ENCODE data around the gene HSD17B1. TPM values are rescaled to one million over a fixed set of nuclear protein-coding genes. Genes with fewer than 3 reads are reported as not detected.
A peak's percentile ranks its signal among the peaks of the same experiment; 100 is the strongest.

HSD17B1 gene
- total RNA-seq, 1 experiment from 2014 or later: 18.1 TPM

- CTCF ChIA-PET: no interaction called here
- TF ChIP-seq, protein P1, sequence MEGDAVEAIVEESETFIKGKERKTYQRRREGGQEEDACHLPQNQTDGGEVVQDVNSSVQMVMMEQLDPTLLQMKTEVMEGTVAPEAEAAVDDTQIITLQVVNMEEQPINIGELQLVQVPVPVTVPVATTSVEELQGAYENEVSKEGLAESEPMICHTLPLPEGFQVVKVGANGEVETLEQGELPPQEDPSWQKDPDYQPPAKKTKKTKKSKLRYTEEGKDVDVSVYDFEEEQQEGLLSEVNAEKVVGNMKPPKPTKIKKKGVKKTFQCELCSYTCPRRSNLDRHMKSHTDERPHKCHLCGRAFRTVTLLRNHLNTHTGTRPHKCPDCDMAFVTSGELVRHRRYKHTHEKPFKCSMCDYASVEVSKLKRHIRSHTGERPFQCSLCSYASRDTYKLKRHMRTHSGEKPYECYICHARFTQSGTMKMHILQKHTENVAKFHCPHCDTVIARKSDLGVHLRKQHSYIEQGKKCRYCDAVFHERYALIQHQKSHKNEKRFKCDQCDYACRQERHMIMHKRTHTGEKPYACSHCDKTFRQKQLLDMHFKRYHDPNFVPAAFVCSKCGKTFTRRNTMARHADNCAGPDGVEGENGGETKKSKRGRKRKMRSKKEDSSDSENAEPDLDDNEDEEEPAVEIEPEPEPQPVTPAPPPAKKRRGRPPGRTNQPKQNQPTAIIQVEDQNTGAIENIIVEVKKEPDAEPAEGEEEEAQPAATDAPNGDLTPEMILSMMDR (IDR thresholded peaks at IDR 0.05; ENCODE audit: unreplicated experiment): no peak
- BruUV-seq (replicated peaks): no TSS peak
- no peak for DNase-seq (ENCODE audit: unreplicated experiment)
- POLR2A ChIA-PET: interaction anchor here (0.5 to 0.7 kb wide), 2 partner anchors 25 to 37 kb away, joined by 3 read pairs; partner anchors contain the start of gene RETREG3
- intact Hi-C loops (cut with micrococcal nuclease): no loop called here
- Mint-ChIP-seq H3K36me3 (ENCODE audit: insufficient read depth, unreplicated experiment) (peaks cover 54% of the 10 kb centered on the region), H3K27ac (ENCODE audit: low read depth, unreplicated experiment) (no peak overlapping the region), H3K4me3 (ENCODE audit: unreplicated experiment) (no peak overlapping the region), H3K9me3 (ENCODE audit: unreplicated experiment) (no peaks in the 10 kb centered on the region), H3K4me1 (ENCODE audit: insufficient read depth, unreplicated experiment) (peaks cover 20% of the 10 kb centered on the region), H3K27me3 (ENCODE audit: insufficient read depth, unreplicated experiment) (no peaks in the 10 kb centered on the region)
Measured at GRCh38 chr17:42571435-42572225, 18.9 kb downstream of the HSD17B1 start.

- intact Hi-C loops (cut with micrococcal nuclease): no loop called here
- CTCF ChIA-PET: interaction anchor here (0.6 kb wide), 1 partner anchor 236 kb away, joined by 3 read pairs; no protein-coding TSS in a partner anchor
- H3K36me3 Mint-ChIP-seq (ENCODE audit: insufficient read depth, unreplicated experiment): peaks cover 61% of the 10 kb centered on the region
Measured at GRCh38 chr17:42573095-42573494, 20.4 kb downstream of the HSD17B1 start.

DNA sequence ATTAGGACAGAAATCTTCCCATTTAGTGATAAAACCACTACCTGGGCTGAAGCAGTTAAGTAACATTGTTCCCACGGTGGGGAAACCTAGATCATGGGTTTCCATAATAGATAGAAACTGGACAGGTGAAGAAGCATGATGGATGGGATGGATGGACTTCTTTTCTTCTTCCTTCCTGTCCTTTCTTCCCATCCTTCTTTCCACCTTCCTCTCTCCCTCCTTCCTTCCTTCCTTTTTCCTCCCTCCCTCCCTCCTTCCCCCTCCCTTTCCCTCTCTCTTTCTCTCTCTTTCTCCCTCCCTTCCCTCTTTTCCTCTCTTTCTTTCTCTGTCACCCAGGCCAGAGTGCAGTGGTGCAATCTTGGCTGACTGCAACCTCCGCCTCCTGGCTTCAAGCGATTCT lies 21.7 kb downstream of the HSD17B1 start:
- Mint-ChIP-seq H3K4me1 (ENCODE audit: insufficient read depth, unreplicated experiment) (peaks cover 21% of the 10 kb centered on the region), H3K4me3 (ENCODE audit: unreplicated experiment) (no peak overlapping the region), H3K27me3 (ENCODE audit: insufficient read depth, unreplicated experiment) (no peaks in the 10 kb centered on the region), H3K36me3 (ENCODE audit: insufficient read depth, unreplicated experiment) (peaks cover 70% of the 10 kb centered on the region), H3K27ac (ENCODE audit: low read depth, unreplicated experiment) (no peak overlapping the region), H3K9me3 (ENCODE audit: unreplicated experiment) (no peaks in the 10 kb centered on the region)
- no TSS peak for BruUV-seq (replicated peaks)
- TF ChIP-seq, protein P1 (IDR thresholded peaks at IDR 0.05; ENCODE audit: unreplicated experiment): no peak
- ChIA-PET CTCF (no interaction called here), POLR2A (interaction anchor here (0.9 to 1.8 kb wide), 2 partner anchors 11 to 34 kb away, joined by 6 to 10 read pairs; no protein-coding TSS in a partner anchor)
- no peak for DNase-seq (ENCODE audit: unreplicated experiment)
- intact Hi-C loops (cut with micrococcal nuclease): no loop called here

More at GRCh38 chr17:42573095-42573494, 20.4 kb downstream of the HSD17B1 start:
- Mint-ChIP-seq H3K27ac (ENCODE audit: low read depth, unreplicated experiment) (no peak overlapping the region), H3K9me3 (ENCODE audit: unreplicated experiment) (no peaks in the 10 kb centered on the region), H3K4me3 (ENCODE audit: unreplicated experiment) (no peak overlapping the region), H3K27me3 (ENCODE audit: insufficient read depth, unreplicated experiment) (no peaks in the 10 kb centered on the region), H3K4me1 (ENCODE audit: insufficient read depth, unreplicated experiment) (peaks cover 20% of the 10 kb centered on the region)
- TF ChIP-seq, protein P1 (IDR thresholded peaks at IDR 0.05; ENCODE audit: unreplicated experiment): no peak
- POLR2A ChIA-PET: interaction anchor here (0.5 to 1.8 kb wide), 3 partner anchors 10 to 413 kb away, joined by 3 to 10 read pairs (median 3); no protein-coding TSS in a partner anchor
- BruUV-seq (replicated peaks): no TSS peak
- no peak for DNase-seq (ENCODE audit: unreplicated experiment)

DNA sequence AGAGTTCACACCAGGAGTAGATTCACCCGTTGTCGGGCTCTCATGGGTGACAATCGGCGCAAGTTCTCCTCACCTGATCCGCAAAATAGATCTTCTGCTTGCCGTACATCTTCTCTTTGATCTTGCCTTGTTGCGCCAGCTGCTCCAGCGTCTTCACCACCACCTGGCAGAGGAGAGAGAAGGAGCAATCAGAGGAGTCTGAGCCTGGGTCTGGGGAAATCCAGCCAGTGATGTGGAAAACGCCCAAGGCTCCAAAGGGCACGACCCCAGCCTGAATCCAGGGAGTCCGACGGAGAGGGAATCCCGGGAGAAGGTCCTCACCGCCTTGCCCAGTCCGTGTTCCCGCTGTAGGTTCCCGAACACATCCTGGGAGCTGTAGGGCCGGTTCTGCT lies 24.4 kb downstream of the HSD17B1 start:
- H3K27me3 Mint-ChIP-seq (ENCODE audit: insufficient read depth, unreplicated experiment): no peaks in the 10 kb centered on the region
- H3K27ac Mint-ChIP-seq (ENCODE audit: low read depth, unreplicated experiment): peak overlapping the region; percentile 80
- peak overlapping the region; percentile 78 for H3K4me3 Mint-ChIP-seq (ENCODE audit: unreplicated experiment)
- H3K4me1 Mint-ChIP-seq (ENCODE audit: insufficient read depth, unreplicated experiment): peaks cover 24% of the 10 kb centered on the region
- intact Hi-C loops (cut with micrococcal nuclease): no loop called here
- POLR2A ChIA-PET: interaction anchor here (0.6 to 5.4 kb wide), 26 partner anchors 10 to 257 kb away, joined by 3 to 70 read pairs (median 8); partner anchors contain the start of genes BECN1, COASY, EZH1 and HSD17B1
- TF ChIP-seq, protein P1 (IDR thresholded peaks at IDR 0.05; ENCODE audit: unreplicated experiment): no peak
- H3K36me3 Mint-ChIP-seq (ENCODE audit: insufficient read depth, unreplicated experiment): peaks cover 70% of the 10 kb centered on the region
- DNase-seq (ENCODE audit: unreplicated experiment): no peak
- CTCF ChIA-PET: interaction anchor here (0.7 to 4.3 kb wide), 12 partner anchors 9 to 242 kb away, joined by 3 to 55 read pairs (median 12); partner anchors contain the start of genes MLX, PLEKHH3 and TUBG2
- BruUV-seq (replicated peaks): TSS peak; percentile 15
- no peaks in the 10 kb centered on the region for H3K9me3 Mint-ChIP-seq (ENCODE audit: unreplicated experiment)

Measured in MCF 10A (cell line).